ENCODE data around the gene EVA1A.
"Not testable (repeated sequence)": the region's sequence is repeated elsewhere in the genome, so short reads cannot be mapped to it uniquely, and the experiment has no call there.

EVA1A gene

GRCh38 chr2:75499534-75499933 is 61.2 kb downstream of the EVA1A start:
- no peaks in the 10 kb centered on the region for H3K9me3 ChIP-seq (ENCODE audit: control insufficient read depth, low read length)
- no peak overlapping the region for H3K4me3 ChIP-seq (ENCODE audit: insufficient read depth, low read depth, low read length, poor library complexity, severe bottlenecking)
- no peaks in the 10 kb centered on the region for H3K36me3 ChIP-seq (ENCODE audit: control insufficient read depth, insufficient read depth, low read length)
- H3K27me3 ChIP-seq (replicated peaks; ENCODE audit: control insufficient read depth, insufficient read depth, low read length, poor library complexity, severe bottlenecking) = no peaks in the 10 kb centered on the region
- DNase-seq = no peak
- H3K4me1 ChIP-seq (ENCODE audit: control insufficient read depth, insufficient read depth, low read length, poor library complexity, severe bottlenecking) = no peaks in the 10 kb centered on the region
- H3K27ac ChIP-seq (ENCODE audit: insufficient read depth, low read length, poor library complexity, severe bottlenecking) = no peak overlapping the region

GRCh38 chr2:75498907-75499306 is 61.8 kb downstream of the EVA1A start:
- no peak for DNase-seq
- Histone ChIP-seq H3K27ac (ENCODE audit: insufficient read depth, low read length, poor library complexity, severe bottlenecking) (no peak overlapping the region), H3K9me3 (ENCODE audit: control insufficient read depth, low read length) (no peaks in the 10 kb centered on the region), H3K27me3 (replicated peaks; ENCODE audit: control insufficient read depth, insufficient read depth, low read length, poor library complexity, severe bottlenecking) (no peaks in the 10 kb centered on the region), H3K4me3 (ENCODE audit: insufficient read depth, low read depth, low read length, poor library complexity, severe bottlenecking) (no peak overlapping the region), H3K36me3 (ENCODE audit: control insufficient read depth, insufficient read depth, low read length) (no peaks in the 10 kb centered on the region), H3K4me1 (ENCODE audit: control insufficient read depth, insufficient read depth, low read length, poor library complexity, severe bottlenecking) (no peaks in the 10 kb centered on the region)

GRCh38 chr2:75497256-75497655 is 63.5 kb downstream of the EVA1A start:
- DNase-seq = no peak

GRCh38 chr2:75495862-75496261 is 64.9 kb downstream of the EVA1A start:
- DNase-seq = no peak
- Histone ChIP-seq H3K27me3 (replicated peaks; ENCODE audit: control insufficient read depth, insufficient read depth, low read length, poor library complexity, severe bottlenecking) (no peaks in the 10 kb centered on the region), H3K4me1 (ENCODE audit: control insufficient read depth, insufficient read depth, low read length, poor library complexity, severe bottlenecking) (no peaks in the 10 kb centered on the region), H3K4me3 (ENCODE audit: insufficient read depth, low read depth, low read length, poor library complexity, severe bottlenecking) (no peak overlapping the region), H3K27ac (ENCODE audit: insufficient read depth, low read length, poor library complexity, severe bottlenecking) (no peak overlapping the region), H3K36me3 (ENCODE audit: control insufficient read depth, insufficient read depth, low read length) (no peaks in the 10 kb centered on the region), H3K9me3 (ENCODE audit: control insufficient read depth, low read length) (no peaks in the 10 kb centered on the region)

More at GRCh38 chr2:75497256-75497655, 63.5 kb downstream of the EVA1A start:
- H3K9me3 ChIP-seq (ENCODE audit: control insufficient read depth, low read length) = no peaks in the 10 kb centered on the region
- no peaks in the 10 kb centered on the region for H3K4me1 ChIP-seq (ENCODE audit: control insufficient read depth, insufficient read depth, low read length, poor library complexity, severe bottlenecking)
- H3K4me3 ChIP-seq (ENCODE audit: insufficient read depth, low read depth, low read length, poor library complexity, severe bottlenecking) = no peak overlapping the region
- H3K27ac ChIP-seq (ENCODE audit: insufficient read depth, low read length, poor library complexity, severe bottlenecking) = no peak overlapping the region
- no peaks in the 10 kb centered on the region for H3K36me3 ChIP-seq (ENCODE audit: control insufficient read depth, insufficient read depth, low read length)
- no peaks in the 10 kb centered on the region for H3K27me3 ChIP-seq (replicated peaks; ENCODE audit: control insufficient read depth, insufficient read depth, low read length, poor library complexity, severe bottlenecking)

- no peak for DNase-seq
- H3K27ac ChIP-seq (ENCODE audit: insufficient read depth, low read length, poor library complexity, severe bottlenecking) = no peak overlapping the region
- H3K4me3 ChIP-seq (ENCODE audit: insufficient read depth, low read depth, low read length, poor library complexity, severe bottlenecking) = no peak overlapping the region
- no peaks in the 10 kb centered on the region for H3K4me1 ChIP-seq (ENCODE audit: control insufficient read depth, insufficient read depth, low read length, poor library complexity, severe bottlenecking)
- no peaks in the 10 kb centered on the region for H3K27me3 ChIP-seq (replicated peaks; ENCODE audit: control insufficient read depth, insufficient read depth, low read length, poor library complexity, severe bottlenecking)
- no peaks in the 10 kb centered on the region for H3K36me3 ChIP-seq (ENCODE audit: control insufficient read depth, insufficient read depth, low read length)
- H3K9me3 ChIP-seq (ENCODE audit: control insufficient read depth, low read length) = no peaks in the 10 kb centered on the region
Measured at GRCh38 chr2:75494137-75494769, 66.5 kb downstream of the EVA1A start.

DNA sequence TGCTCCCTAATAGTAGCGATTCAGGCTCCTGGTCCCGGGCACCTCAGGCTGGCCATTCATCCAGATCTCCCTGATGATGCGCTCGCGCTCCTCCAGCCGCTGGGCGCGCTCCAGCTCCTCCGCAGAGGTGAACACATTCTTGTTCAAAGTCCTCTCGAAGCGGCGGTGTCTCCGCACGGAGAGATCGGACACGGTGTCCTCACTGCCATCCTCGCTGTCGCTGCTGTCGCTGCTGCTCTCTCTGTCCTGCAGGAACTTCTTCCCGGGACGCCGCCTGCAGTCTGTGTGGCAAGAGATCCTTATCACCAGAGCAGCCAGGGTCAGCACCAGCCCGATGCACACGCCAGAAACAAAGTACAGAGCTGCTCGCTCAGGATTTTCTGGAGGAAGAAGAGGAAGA is 67.5 kb downstream of the EVA1A start:
- DNase-seq = no peak
- no peaks in the 10 kb centered on the region for H3K36me3 ChIP-seq (ENCODE audit: control insufficient read depth, insufficient read depth, low read length)
- H3K4me3 ChIP-seq (ENCODE audit: insufficient read depth, low read depth, low read length, poor library complexity, severe bottlenecking) = no peak overlapping the region
- no peak overlapping the region for H3K27ac ChIP-seq (ENCODE audit: insufficient read depth, low read length, poor library complexity, severe bottlenecking)
- H3K4me1 ChIP-seq (ENCODE audit: control insufficient read depth, insufficient read depth, low read length, poor library complexity, severe bottlenecking) = no peaks in the 10 kb centered on the region
- H3K27me3 ChIP-seq (replicated peaks; ENCODE audit: control insufficient read depth, insufficient read depth, low read length, poor library complexity, severe bottlenecking) = no peaks in the 10 kb centered on the region
- H3K9me3 ChIP-seq (ENCODE audit: control insufficient read depth, low read length) = no peaks in the 10 kb centered on the region

GRCh38 chr2:75491129-75491753 is 69.5 kb downstream of the EVA1A start:
- no peak for DNase-seq
- H3K36me3 ChIP-seq (ENCODE audit: control insufficient read depth, insufficient read depth, low read length) = no peaks in the 10 kb centered on the region

DNA sequence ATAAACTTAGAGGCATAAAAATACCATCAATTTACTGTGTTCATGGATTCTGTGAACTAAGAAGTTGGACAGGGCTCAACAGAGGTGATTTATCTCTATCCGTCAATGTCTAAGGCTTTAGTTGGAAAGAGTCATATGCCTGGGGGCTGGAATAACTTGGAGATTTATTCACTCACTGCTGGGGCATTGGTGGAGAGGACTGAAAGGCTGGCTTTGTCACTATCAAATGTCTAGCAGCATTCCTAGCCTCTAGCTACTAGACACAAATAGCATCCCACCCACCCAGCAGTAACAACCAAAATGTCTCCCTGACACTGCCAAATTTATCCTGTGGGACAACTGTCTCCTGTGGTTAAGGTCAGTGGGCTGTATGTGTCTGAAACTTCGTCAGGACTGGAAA is 71.0 kb downstream of the EVA1A start:
- no peaks in the 10 kb centered on the region for H3K9me3 ChIP-seq (ENCODE audit: control insufficient read depth, low read length)
- DNase-seq = no peak
- no peaks in the 10 kb centered on the region for H3K4me1 ChIP-seq (ENCODE audit: control insufficient read depth, insufficient read depth, low read length, poor library complexity, severe bottlenecking)
- H3K4me3 ChIP-seq (ENCODE audit: insufficient read depth, low read depth, low read length, poor library complexity, severe bottlenecking) = no peak overlapping the region
- H3K36me3 ChIP-seq (ENCODE audit: control insufficient read depth, insufficient read depth, low read length) = no peaks in the 10 kb centered on the region
- H3K27ac ChIP-seq (ENCODE audit: insufficient read depth, low read length, poor library complexity, severe bottlenecking) = no peak overlapping the region
- no peaks in the 10 kb centered on the region for H3K27me3 ChIP-seq (replicated peaks; ENCODE audit: control insufficient read depth, insufficient read depth, low read length, poor library complexity, severe bottlenecking)

More at GRCh38 chr2:75491129-75491753, 69.5 kb downstream of the EVA1A start:
- no peaks in the 10 kb centered on the region for H3K27me3 ChIP-seq (replicated peaks; ENCODE audit: control insufficient read depth, insufficient read depth, low read length, poor library complexity, severe bottlenecking)
- H3K4me3 ChIP-seq (ENCODE audit: insufficient read depth, low read depth, low read length, poor library complexity, severe bottlenecking) = no peak overlapping the region
- no peak overlapping the region for H3K27ac ChIP-seq (ENCODE audit: insufficient read depth, low read length, poor library complexity, severe bottlenecking)
- H3K4me1 ChIP-seq (ENCODE audit: control insufficient read depth, insufficient read depth, low read length, poor library complexity, severe bottlenecking) = no peaks in the 10 kb centered on the region
- H3K9me3 ChIP-seq (ENCODE audit: control insufficient read depth, low read length) = no peaks in the 10 kb centered on the region

- Histone ChIP-seq H3K27me3 (replicated peaks; ENCODE audit: control insufficient read depth, insufficient read depth, low read length, poor library complexity, severe bottlenecking) (no peaks in the 10 kb centered on the region), H3K27ac (ENCODE audit: insufficient read depth, low read length, poor library complexity, severe bottlenecking) (no peak overlapping the region), H3K4me1 (ENCODE audit: control insufficient read depth, insufficient read depth, low read length, poor library complexity, severe bottlenecking) (no peaks in the 10 kb centered on the region), H3K4me3 (ENCODE audit: insufficient read depth, low read depth, low read length, poor library complexity, severe bottlenecking) (no peak overlapping the region), H3K9me3 (ENCODE audit: control insufficient read depth, low read length) (no peaks in the 10 kb centered on the region), H3K36me3 (ENCODE audit: control insufficient read depth, insufficient read depth, low read length) (no peaks in the 10 kb centered on the region)
- no peak for DNase-seq
Measured at GRCh38 chr2:75488157-75488556, 72.6 kb downstream of the EVA1A start.

DNA sequence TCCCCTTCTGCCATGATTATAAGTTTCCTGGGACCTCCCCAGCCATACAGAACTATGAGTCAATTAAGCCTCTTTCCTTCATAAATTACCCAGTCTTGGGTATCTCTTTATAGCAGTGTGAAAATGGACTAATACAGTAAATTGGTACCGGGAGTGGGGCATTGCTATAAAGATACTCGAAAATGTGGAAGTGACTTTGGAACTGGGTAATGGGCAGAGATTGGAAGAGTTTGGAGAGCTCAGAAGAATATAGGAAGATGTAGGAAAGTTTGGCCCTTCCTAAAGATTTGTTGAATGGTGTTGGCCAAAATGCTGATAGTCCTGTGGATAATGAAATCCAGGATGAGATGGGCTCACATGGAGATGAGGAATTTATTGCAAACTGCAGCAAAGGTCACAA is 74.0 kb downstream of the EVA1A start:
- not testable (repeated sequence) for H3K9me3 ChIP-seq (ENCODE audit: control insufficient read depth, low read length)

More for the DNA sequence above, 74.0 kb downstream of the EVA1A start:
- not testable (repeated sequence) for H3K4me3 ChIP-seq (ENCODE audit: insufficient read depth, low read depth, low read length, poor library complexity, severe bottlenecking); H3K27ac ChIP-seq (ENCODE audit: insufficient read depth, low read length, poor library complexity, severe bottlenecking); H3K36me3 ChIP-seq (ENCODE audit: control insufficient read depth, insufficient read depth, low read length); H3K27me3 ChIP-seq (replicated peaks; ENCODE audit: control insufficient read depth, insufficient read depth, low read length, poor library complexity, severe bottlenecking); DNase-seq; H3K4me1 ChIP-seq (ENCODE audit: control insufficient read depth, insufficient read depth, low read length, poor library complexity, severe bottlenecking)

Measured in effector memory CD4-positive, alpha-beta T cell (primary cell).